OCI-LY7 (cell line): ENCODE measurements around the gene SAFB2. TPM values are rescaled to one million over a fixed set of nuclear protein-coding genes. Genes with fewer than 3 reads are reported as not detected.
A peak's percentile ranks its signal among the peaks of the same experiment; 100 is the strongest.

Source experiments
- BruUV-seq: library from RNA; stranded (reverse); fragments of 400-500 nt; replicated peaks from 2 replicates; lab custom pipeline; 2021; lab: Mats Ljungman, UMichigan
- CTCF ChIA-PET: fragments of 300-600 bp; sonication (Branson Sonifier 250); formaldehyde crosslinking; loops from one replicate; lab custom pipeline; 2022; ENCODE audit warnings: antibody characterized with exemption; ENCODE audit not compliant: unreplicated experiment; lab: Charles Lee
- POLR2A ChIA-PET: fragments of 300-600 bp; sonication (Branson Sonifier 250); formaldehyde crosslinking; loops from one replicate; lab custom pipeline; 2022; ENCODE audit warnings: antibody characterized with exemption; lab: Charles Lee
- DNase-seq: peaks from one replicate; pipeline ENCODE4 v3.0.0-alpha.2; 2015; ENCODE audit warnings: low spot score
- H2AFZ ChIP-seq: fragments of 200-600 bp; sonication (generic), shearing (Covaris generic); 2 replicates; pipeline ENCODE4 v1.6.1; 2014; ENCODE audit warnings: mild to moderate bottlenecking, antibody characterized with exemption, low read length, moderate library complexity
- H3K27ac ChIP-seq: fragments of 200-600 bp; sonication (generic); 2 replicates; pipeline ENCODE4 v1.5.1; 2014; ENCODE audit warnings: mixed run types, low read depth, mild to moderate bottlenecking, moderate library complexity, low read length, inconsistent platforms; ENCODE audit not compliant: poor library complexity, severe bottlenecking
- H3K36me3 ChIP-seq: fragments of 200-600 bp; sonication (generic); 2 replicates; pipeline ENCODE4 v1.6.1; 2014; ENCODE audit warnings: mild to moderate bottlenecking, antibody characterized with exemption, low read length, moderate library complexity, mixed read lengths; ENCODE audit not compliant: insufficient read depth
- H3K4me1 ChIP-seq: fragments of 200-600 bp; sonication (generic); 2 replicates; pipeline ENCODE4 v1.5.1; 2014; ENCODE audit warnings: mild to moderate bottlenecking, low read length; ENCODE audit not compliant: insufficient read depth, poor library complexity, severe bottlenecking
- H3K4me2 ChIP-seq: fragments of 200-600 bp; sonication (generic); 2 replicates; pipeline ENCODE4 v1.6.1; 2014; ENCODE audit warnings: mild to moderate bottlenecking, low read length
- H3K4me3 ChIP-seq: fragments of 200-600 bp; sonication (generic); 2 replicates; pipeline ENCODE4 v1.5.1; 2014; ENCODE audit warnings: mild to moderate bottlenecking, low read depth, low read length; ENCODE audit not compliant: poor library complexity, severe bottlenecking
- H3K79me2 ChIP-seq: fragments of 200-600 bp; sonication (generic); 2 replicates; pipeline ENCODE4 v1.6.1; 2016; ENCODE audit warnings: low read depth, mild to moderate bottlenecking, low read length, moderate library complexity, mixed read lengths; ENCODE audit not compliant: insufficient read depth
- H3K9me2 ChIP-seq: fragments of 200-600 bp; sonication (generic); 2 replicates; pipeline ENCODE4 v1.6.1; 2016; ENCODE audit warnings: mild to moderate bottlenecking, low read length, mixed read lengths; ENCODE audit not compliant: insufficient read depth
- H3K9me3 ChIP-seq: fragments of 200-600 bp; sonication (generic); 2 replicates; pipeline ENCODE4 v1.6.1; 2014; ENCODE audit warnings: mild to moderate bottlenecking, mixed run types, low read length, mixed read lengths
- H4K20me1 ChIP-seq: fragments of 200-600 bp; sonication (generic); 2 replicates; pipeline ENCODE4 v1.6.1; 2014; ENCODE audit warnings: mild to moderate bottlenecking, antibody characterized with exemption, low read length, moderate library complexity, mixed read lengths; ENCODE audit not compliant: insufficient read depth
- CTCF ChIP-seq: fragments of 200-600 bp; sonication (generic); conservative IDR thresholded peaks from 2 replicates; pipeline ENCODE4 v1.5.1; 2014; ENCODE audit warnings: mild to moderate bottlenecking, antibody characterized with exemption, low read length, moderate library complexity, mixed read lengths
- EZH2phosphoT487 ChIP-seq: fragments of 200-600 bp; sonication (generic); IDR thresholded peaks from 2 replicates; pipeline ENCODE4 v1.6.1; 2018; ENCODE audit warnings: low read depth, borderline replicate concordance, mild to moderate bottlenecking, mixed run types, antibody characterized with exemption, low read length, moderate library complexity, mixed read lengths
- intact Hi-C: fragments of 100-400 bp; cut with micrococcal nuclease; formaldehyde crosslinking; loops from one replicate; pipeline ENCODE4 v1.10.0; 2022; ENCODE audit not compliant: unreplicated experiment
- total RNA-seq, 2 experiments: library from RNA; depleted of rRNA in 1 of 2; stranded (reverse); fragments of >200 nt in 1 of 2; shearing (Covaris generic) in 1 of 2; gene quantifications; 2 replicates each; pipeline ENCODE4 v1.2.3, GENCODE V29; 2014 to 2022

The SAFB2 gene
- total RNA-seq, 2 experiments from 2014 or later, result 52.8 to 111 TPM

- Histone ChIP-seq H4K20me1 (no peaks in the 10 kb centered on the region), H3K9me2 (no peaks in the 10 kb centered on the region), H3K4me1 (no peaks in the 10 kb centered on the region), H3K27ac (no peak overlapping the region), H3K36me3 (peaks cover 9% of the 10 kb centered on the region; the same call in 1 of the 2 replicates), H3K4me3 (no peak overlapping the region), H2AFZ (no peak overlapping the region), H3K79me2 (no peaks in the 10 kb centered on the region), H3K9me3 (no peaks in the 10 kb centered on the region), H3K4me2 (no peak overlapping the region)
- ChIA-PET POLR2A (no interaction called here), CTCF (no interaction called here)
- no TSS peak for BruUV-seq
- TF ChIP-seq EZH2phosphoT487 (no peak), CTCF (no peak)
- intact Hi-C loops, result no loop called here
- DNase-seq, result no peak
Measured at GRCh38 chr19:5579286-5579685, 43.3 kb downstream of the SAFB2 start.

GRCh38 chr19:5578097-5578846, 44.3 kb downstream of the SAFB2 start:
- H3K9me2 ChIP-seq, result no peaks in the 10 kb centered on the region
- no TSS peak for BruUV-seq
- TF ChIP-seq EZH2phosphoT487 (no peak), CTCF (peak; percentile 94)
- H4K20me1 ChIP-seq, result no peaks in the 10 kb centered on the region
- 0 out of 2 replicates have a peak overlapping the region, but pooled peaks have one; percentile 51 for H2AFZ ChIP-seq
- H3K9me3 ChIP-seq, result no peaks in the 10 kb centered on the region
- POLR2A ChIA-PET, result no interaction called here
- H3K4me2 ChIP-seq, result no peak overlapping the region; the same call in 1 of the 2 replicates
- no peak overlapping the region for H3K27ac ChIP-seq
- no peak overlapping the region for H3K4me3 ChIP-seq
- intact Hi-C loops, result no loop called here
- no peaks in the 10 kb centered on the region for H3K79me2 ChIP-seq
- CTCF ChIA-PET, result no interaction called here
- H3K36me3 ChIP-seq, result peaks cover 3% of the 10 kb centered on the region; the same call in 1 of the 2 replicates
- DNase-seq, result peak; percentile 70
- H3K4me1 ChIP-seq, result no peaks in the 10 kb centered on the region

- H3K4me1 ChIP-seq, result no peaks in the 10 kb centered on the region
- no peaks in the 10 kb centered on the region for H3K9me3 ChIP-seq
- H3K9me2 ChIP-seq, result no peaks in the 10 kb centered on the region
- no peak for DNase-seq
- H3K79me2 ChIP-seq, result no peaks in the 10 kb centered on the region
- no peak overlapping the region for H3K4me3 ChIP-seq
- no peak overlapping the region for H3K4me2 ChIP-seq
- no peak overlapping the region for H2AFZ ChIP-seq
- H3K27ac ChIP-seq, result no peak overlapping the region
- no peaks in the 10 kb centered on the region for H4K20me1 ChIP-seq
- TF ChIP-seq EZH2phosphoT487 (no peak), CTCF (no peak)
- ChIA-PET CTCF (no interaction called here), POLR2A (no interaction called here)
- intact Hi-C loops, result no loop called here
- H3K36me3 ChIP-seq, result no peaks in the 10 kb centered on the region
- BruUV-seq, result no TSS peak
Measured at GRCh38 chr19:5575590-5575989, 47.0 kb downstream of the SAFB2 start.
